ENCODE measurements around the gene SNTA1.

DNA sequence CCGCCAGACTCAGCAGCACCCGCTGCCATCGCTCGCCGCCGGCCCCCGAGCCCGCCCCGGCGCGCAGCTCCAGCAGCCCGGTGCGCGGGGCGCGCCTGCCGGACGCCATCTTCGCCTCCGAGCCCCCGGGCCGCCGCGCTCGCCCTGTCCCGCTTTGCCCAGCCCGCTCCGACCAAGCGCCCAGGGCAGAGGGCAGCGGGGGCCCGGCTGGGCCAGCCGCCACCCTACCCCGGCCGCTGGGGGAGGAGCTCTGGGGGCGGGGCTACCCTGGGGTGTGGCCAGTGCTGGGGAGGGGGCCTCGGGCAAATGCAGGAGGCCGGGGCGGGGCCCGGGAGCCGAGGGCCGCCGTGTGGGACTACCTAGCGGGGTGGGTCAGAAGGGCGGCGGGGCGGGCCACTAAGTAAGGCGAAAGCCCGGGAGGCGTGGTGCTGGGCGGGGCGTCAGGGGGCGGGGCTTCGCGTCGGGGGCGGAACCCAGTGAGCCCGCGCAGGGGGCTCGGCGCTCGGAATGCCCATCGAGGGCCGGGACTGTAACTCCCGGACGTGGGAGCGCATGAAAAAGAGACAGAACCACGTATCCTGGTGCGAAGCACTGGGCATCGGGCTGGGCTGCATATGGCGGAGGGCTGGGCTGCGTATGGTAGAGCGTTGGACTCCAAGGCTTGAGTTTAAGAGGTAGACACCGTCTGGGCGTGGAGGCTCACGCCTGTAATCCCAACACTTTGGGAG lies at the start of gene SNTA1:
- TF ChIP-seq, protein P1, sequence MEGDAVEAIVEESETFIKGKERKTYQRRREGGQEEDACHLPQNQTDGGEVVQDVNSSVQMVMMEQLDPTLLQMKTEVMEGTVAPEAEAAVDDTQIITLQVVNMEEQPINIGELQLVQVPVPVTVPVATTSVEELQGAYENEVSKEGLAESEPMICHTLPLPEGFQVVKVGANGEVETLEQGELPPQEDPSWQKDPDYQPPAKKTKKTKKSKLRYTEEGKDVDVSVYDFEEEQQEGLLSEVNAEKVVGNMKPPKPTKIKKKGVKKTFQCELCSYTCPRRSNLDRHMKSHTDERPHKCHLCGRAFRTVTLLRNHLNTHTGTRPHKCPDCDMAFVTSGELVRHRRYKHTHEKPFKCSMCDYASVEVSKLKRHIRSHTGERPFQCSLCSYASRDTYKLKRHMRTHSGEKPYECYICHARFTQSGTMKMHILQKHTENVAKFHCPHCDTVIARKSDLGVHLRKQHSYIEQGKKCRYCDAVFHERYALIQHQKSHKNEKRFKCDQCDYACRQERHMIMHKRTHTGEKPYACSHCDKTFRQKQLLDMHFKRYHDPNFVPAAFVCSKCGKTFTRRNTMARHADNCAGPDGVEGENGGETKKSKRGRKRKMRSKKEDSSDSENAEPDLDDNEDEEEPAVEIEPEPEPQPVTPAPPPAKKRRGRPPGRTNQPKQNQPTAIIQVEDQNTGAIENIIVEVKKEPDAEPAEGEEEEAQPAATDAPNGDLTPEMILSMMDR (conservative IDR thresholded peaks at IDR 0.05), result no peak
- no peak for TF ChIP-seq EZH2 (IDR thresholded peaks at IDR 0.05; ENCODE audit: low read depth)

Measured in PC-9 (cell line).